ENCODE measurements around the gene TMEM266.

TMEM266 gene

GRCh38 chr15:76235186-76235826, 175.5 kb downstream of the TMEM266 start:
- no peak for DNase-seq (ENCODE audit: low read depth in 2 of 2)

GRCh38 chr15:76236350-76236749, 176.6 kb downstream of the TMEM266 start:
- DNase-seq (ENCODE audit: low read depth in 2 of 2) = no peak

DNA sequence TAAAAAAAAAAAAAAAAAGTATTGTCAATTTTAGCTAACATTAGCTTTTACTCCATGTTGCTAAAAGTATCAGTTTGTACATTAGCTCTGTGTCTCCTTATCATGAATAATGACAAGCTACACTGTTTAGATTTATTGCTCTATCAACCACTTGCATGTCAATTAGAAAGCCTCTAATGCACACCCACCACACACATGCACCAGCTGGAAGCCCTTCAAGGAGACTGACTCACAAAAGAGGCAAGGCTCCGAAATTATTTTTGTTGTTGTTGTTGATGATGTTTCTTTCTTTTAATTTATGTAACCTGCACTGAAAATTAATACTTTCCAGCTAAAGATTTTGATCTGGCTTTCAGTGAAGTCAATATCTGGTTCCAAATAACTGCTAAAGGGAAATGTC, 180.0 kb downstream of the TMEM266 start:
- DNase-seq (ENCODE audit: low read depth in 2 of 2) = no peak

GRCh38 chr15:76245072-76245610, 185.4 kb downstream of the TMEM266 start:
- no peak for DNase-seq (ENCODE audit: low read depth in 2 of 2)

DNA sequence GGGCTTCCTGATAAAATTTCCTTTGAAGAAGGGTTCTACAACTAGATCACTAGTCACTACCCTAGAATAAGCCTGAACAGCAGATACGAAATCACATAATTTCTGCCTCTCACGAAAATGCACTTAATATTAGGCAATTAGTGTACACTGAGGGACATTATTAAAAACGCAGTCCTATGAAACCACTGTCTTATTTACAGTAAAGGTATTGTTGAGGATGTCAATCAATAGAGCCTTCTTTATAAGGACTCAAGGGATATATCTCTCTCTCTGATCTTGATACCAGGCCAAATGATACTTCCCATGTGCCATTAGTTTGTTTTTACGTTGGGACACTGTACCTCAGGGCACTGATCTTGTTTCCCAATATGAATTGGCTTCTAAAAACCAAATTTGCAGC, 191.9 kb downstream of the TMEM266 start:
- DNase-seq (ENCODE audit: low read depth in 2 of 2) = no peak

DNA sequence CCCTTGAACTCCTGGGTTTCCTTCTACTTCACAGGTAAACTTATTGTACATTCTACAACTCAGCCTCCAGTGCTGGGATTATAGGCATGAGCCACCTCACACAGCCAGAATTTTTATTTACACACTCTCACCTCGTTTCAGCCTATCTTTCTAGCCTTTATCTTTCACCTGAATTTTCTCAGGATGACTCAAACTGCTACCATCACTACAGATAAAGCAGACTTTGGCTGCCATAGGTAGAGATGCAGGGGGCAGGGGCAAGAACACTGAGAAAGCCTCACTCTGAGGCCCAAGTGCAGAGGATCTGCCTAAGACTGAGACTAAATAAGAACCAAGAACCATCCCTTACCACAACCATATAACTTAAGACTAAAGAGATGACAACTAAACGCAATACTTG, 192.5 kb downstream of the TMEM266 start:
- no peak for DNase-seq (ENCODE audit: low read depth in 2 of 2)

DNA sequence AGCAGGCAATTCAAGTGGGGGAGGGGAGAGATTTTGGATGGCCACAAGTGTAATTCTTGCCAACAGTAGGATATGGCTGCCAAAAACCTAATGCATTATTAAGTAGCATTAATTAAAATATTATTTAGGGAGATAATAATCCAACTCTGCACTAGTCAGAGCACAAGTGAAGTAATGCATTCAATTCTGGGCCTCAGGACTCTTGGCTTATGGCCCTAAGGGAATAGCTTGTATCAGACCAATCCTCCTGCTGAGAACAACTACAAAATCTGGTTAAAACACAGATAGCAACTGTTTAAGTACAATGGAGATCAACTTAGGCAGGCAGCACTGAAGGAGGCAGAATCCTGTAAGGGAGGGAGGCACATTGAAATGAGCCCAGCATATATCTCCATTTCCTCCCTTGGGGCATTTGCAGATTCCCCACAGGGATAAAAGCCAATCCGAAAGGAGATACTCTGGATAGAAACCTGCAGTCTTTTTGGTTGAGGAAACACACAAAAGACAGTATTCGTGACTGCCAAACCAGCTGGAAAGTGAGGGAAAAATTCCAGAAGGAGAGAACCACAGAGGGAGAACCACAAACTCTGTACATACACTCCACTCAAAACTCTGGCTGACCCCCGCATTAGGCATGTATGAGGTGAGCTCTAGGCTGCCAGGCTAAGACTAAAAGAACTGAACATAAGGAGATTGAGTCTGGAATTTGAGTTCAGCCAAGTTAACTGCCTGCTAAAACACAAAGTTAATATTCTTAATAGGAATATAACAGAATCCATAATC, 194.1 kb downstream of the TMEM266 start:
- no peak for DNase-seq (ENCODE audit: low read depth in 2 of 2)

All from stimulated activated CD8-positive, alpha-beta memory T cell treated with anti-CD3 and anti-CD28 coated beads, Interleukin-7, amount 100 ng/mL, for 4 hours (primary cell).